Measurements from ENCODE around the gene CACNB4. TPM values are rescaled to one million over a fixed set of nuclear protein-coding genes. Genes with fewer than 3 reads are reported as not detected.

Gene CACNB4
- total and polyA plus RNA-seq, 12 donors, result 0.09 to 0.95 (median 0.38) TPM

GRCh38 chr2:151845884-151846283 lies 253.0 kb downstream of the CACNB4 start:
- no peak for TF ChIP-seq CTCF (IDR thresholded peaks at IDR 0.05)
- Histone ChIP-seq H3K9me3 (no peaks in the 10 kb centered on the region), H3K27me3 (no peaks in the 10 kb centered on the region), H3K27ac (peak overlapping the region in 1 of 10 donors; percentile 18), H3K4me1 (peaks cover 9 to 36% (median 27%) of the 10 kb centered on the region in 9 donors), H3K4me3 (no peak overlapping the region), H3K36me3 (no peaks in the 10 kb centered on the region)
- WGBS, 2 donors, result 97 to 100% methylated on average over 2 of the region's 2 CpGs
- no peak for DNase-seq
- intact Hi-C loops (cut with DNase I), result no loop called here
- ATAC-seq, result no peak

- ATAC-seq, result peak in 6 of 8 donors; percentile 39 to 83 (median 57)
- intact Hi-C loops (cut with DNase I), result no loop called here
- H3K36me3 ChIP-seq, result no peaks in the 10 kb centered on the region
- no peaks in the 10 kb centered on the region for H3K27me3 ChIP-seq
- no peaks in the 10 kb centered on the region for H3K9me3 ChIP-seq
- H3K4me3 ChIP-seq, result no peak overlapping the region
- WGBS, 2 donors, result 48 to 62% methylated on average over 4 of the region's 4 CpGs
- peak in 1 of 2 donors; percentile 12 for DNase-seq
- TF ChIP-seq CTCF (IDR thresholded peaks at IDR 0.05), result no peak
- peak overlapping the region in 4 of 10 donors; percentile 15 to 77 (median 40) for H3K27ac ChIP-seq
- peaks cover 9 to 36% (median 27%) of the 10 kb centered on the region in 9 donors for H3K4me1 ChIP-seq
Measured at GRCh38 chr2:151845481-151845880, 253.4 kb downstream of the CACNB4 start.

- H3K27me3 ChIP-seq, result no peaks in the 10 kb centered on the region
- ATAC-seq (peak; percentile 59 to 83 (median 70)), DNase-seq (no peak)
- H3K27ac ChIP-seq, result peak overlapping the region in 6 of 10 donors; percentile 15 to 77 (median 56)
- H3K9me3 ChIP-seq, result no peaks in the 10 kb centered on the region
- no peak for TF ChIP-seq CTCF (IDR thresholded peaks at IDR 0.05)
- intact Hi-C loops (cut with DNase I), result no loop called here
- H3K4me3 ChIP-seq, result no peak overlapping the region
- 21 to 28% methylated on average over 6 of the region's 6 CpGs for WGBS, 2 donors
- H3K4me1 ChIP-seq, result peaks cover 9 to 36% (median 27%) of the 10 kb centered on the region in 9 donors
- no peaks in the 10 kb centered on the region for H3K36me3 ChIP-seq
Measured at GRCh38 chr2:151844211-151844896, 254.5 kb downstream of the CACNB4 start.

- Histone ChIP-seq H3K36me3 (no peaks in the 10 kb centered on the region), H3K4me3 (no peak overlapping the region), H3K27me3 (no peaks in the 10 kb centered on the region), H3K9me3 (no peaks in the 10 kb centered on the region), H3K4me1 (peaks cover 9 to 36% (median 27%) of the 10 kb centered on the region in 9 donors), H3K27ac (peak overlapping the region in 6 of 10 donors; percentile 15 to 77 (median 56))
- 31 to 33% methylated on average over 1 of the region's 1 CpG for WGBS, 2 donors
- no peak for DNase-seq
- intact Hi-C loops (cut with DNase I), result no loop called here
- no peak for TF ChIP-seq CTCF (IDR thresholded peaks at IDR 0.05)
- ATAC-seq, result peak in 6 of 8 donors; percentile 23 to 60 (median 46)
Measured at GRCh38 chr2:151843691-151844061, 255.2 kb downstream of the CACNB4 start.

Measured in heart right ventricle (tissue), 16 donors.